Midbrain (tissue), 1 donor: ENCODE data around the gene SNPH.
"Not testable (repeated sequence)": the region's sequence is repeated elsewhere in the genome, so short reads cannot be mapped to it uniquely, and the experiment has no call there.

Experiments
- DNase-seq: peaks from one replicate; lab custom pipeline; 2025; lab: John Stamatoyannopoulos, UW

SNPH gene, protein sequence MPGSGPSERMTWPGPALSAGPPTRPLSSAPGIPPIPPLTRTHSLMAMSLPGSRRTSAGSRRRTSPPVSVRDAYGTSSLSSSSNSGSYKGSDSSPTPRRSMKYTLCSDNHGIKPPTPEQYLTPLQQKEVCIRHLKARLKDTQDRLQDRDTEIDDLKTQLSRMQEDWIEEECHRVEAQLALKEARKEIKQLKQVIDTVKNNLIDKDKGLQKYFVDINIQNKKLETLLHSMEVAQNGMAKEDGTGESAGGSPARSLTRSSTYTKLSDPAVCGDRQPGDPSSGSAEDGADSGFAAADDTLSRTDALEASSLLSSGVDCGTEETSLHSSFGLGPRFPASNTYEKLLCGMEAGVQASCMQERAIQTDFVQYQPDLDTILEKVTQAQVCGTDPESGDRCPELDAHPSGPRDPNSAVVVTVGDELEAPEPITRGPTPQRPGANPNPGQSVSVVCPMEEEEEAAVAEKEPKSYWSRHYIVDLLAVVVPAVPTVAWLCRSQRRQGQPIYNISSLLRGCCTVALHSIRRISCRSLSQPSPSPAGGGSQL

GRCh38 chr20:1266167-1266973 is at the start of gene SNPH:
TSS of gene SNPH (plus strand) at chr20:1266294. CDS start at chr20:1296240, 29,946 bp downstream.
- DNase-seq, result peak; percentile 42

- not testable (repeated sequence) for DNase-seq
These were observed 49.3 kb upstream of the SNPH start for GRCh38 chr20:1216527-1217427.

DNA sequence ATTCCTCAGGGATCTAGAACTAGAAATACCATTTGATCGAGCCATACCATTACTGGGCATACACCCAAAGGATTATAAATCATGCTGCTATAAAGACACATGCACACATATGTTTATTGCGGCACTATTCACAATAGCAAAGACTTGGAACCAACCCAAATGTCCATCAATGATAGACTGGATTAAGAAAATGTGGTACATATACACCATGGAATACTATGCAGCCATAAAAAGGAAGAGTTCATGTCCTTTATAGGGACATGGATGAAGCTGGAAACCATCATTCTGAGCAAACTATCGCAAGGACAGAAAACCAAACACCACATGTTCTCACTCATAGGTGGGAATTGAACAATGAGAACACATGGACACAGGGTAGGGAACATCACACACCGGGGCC is 43.3 kb upstream of the SNPH start:
- DNase-seq, result not testable (repeated sequence)

DNA sequence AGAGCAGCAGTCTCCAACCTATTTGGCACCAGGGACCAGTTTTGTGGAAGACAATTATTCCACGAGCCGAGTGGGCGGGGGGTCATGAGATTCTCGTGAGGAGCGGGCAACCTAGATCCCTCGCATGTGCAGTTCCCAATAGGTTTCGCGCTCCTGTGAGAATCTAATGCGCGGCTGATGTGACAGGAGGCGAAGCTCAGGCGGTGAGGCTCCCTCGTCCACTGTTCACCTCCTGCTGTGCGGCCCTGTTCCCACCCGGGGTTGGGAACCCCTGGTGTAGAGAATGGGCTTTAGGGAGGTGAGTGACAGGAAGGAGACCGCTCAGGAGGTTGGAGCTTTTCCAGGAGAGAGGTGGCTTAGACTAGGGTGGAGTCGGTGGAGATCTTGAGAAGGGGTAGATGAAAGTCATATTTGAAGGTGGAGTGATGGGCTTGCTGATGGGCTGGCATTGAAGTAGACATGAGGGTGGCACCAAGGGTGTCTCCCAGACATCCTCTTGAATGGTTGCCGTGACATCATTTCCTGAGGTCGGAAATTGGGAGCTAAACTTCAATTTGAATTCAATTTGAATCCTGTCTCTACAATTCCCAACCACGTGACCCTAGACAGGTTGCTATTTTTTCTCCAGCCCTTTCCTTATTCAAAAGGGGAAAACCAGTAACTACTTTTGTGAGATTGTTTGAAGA is 41.7 kb upstream of the SNPH start:
- DNase-seq, result no peak

DNA sequence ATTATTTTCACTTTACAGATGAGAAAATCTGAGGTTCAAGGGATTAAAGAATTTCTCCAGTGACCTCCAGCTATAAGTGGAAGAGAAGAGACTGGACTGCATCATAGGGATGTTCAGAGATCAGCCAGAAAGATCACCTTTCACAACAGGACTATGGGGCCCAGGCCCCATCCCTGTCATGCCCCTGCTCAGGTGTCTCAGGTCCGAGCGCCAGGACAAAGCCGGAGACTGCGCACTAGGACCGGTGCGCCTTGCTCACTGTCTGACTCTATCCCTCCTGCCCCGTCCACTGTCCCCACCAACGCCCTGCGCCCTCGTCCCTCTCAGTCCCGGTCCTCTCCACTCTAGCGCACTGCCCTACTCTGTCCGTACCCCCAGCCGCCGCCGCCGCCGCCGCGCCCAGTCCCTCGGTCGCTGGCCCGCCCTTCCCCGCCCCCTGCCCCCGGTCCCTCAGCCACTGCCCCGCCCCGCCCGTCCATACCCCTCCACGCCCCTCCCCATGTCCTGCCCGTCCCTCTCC is 40.8 kb upstream of the SNPH start:
- no peak for DNase-seq

DNA sequence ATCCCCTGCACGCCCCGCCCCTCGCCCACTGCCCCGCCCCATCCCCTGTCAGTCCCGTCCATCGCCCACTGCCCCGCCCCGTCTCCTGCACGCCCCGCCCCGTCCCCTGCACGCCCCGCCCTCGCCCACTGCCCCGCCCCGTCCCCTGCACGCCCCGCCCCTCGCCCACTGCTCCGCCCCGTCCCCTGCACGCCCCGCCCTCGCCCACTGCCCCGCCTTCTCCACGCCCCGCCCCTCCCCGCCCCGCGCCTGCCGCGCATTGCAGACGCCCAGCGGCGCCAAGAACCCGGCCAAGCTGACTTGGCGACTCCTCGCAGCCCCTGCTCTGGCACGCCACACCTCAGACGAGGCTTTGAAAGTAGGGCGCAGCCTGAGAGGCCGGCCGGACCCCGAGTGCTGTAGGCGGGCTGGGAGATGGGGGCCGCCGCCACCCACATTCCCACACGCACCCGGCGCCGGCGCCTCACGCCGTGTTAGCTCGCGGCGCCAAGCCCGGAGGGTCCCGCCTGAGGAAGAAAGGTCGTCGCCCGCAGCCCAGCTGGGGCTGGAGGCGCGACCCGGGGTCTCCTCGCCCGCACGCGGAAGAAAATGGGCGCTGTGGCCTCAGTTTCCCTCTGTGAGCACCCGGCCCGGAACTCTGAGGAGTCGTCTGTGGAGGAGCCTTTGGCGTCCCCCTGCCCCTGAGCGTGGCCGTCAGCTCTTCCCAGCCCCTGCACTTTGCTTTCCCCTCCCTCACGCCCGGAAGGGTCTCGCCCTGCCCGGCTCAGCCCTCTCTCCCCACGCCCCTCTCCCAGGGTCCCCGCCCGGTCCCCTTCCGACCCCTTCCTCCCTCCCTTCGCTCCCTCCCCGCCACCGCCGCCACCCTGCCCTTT is 40.1 kb upstream of the SNPH start, which contains the start of gene RAD21L1:
RAD21L1 (plus strand) TSS at position 262 of the 872 bp plus-strand sequence. CDS start 2,410 bp downstream, outside the sequence.
- peak; percentile 64 for DNase-seq

- no peak for DNase-seq
These were observed 36.6 kb upstream of the SNPH start for GRCh38 chr20:1229541-1229940.

- DNase-seq, result no peak
These were observed 33.6 kb upstream of the SNPH start for GRCh38 chr20:1232286-1233111.

GRCh38 chr20:1240549-1240948 is 25.5 kb upstream of the SNPH start:
- DNase-seq, result no peak

GRCh38 chr20:1241456-1241855 is 24.6 kb upstream of the SNPH start:
- no peak for DNase-seq

DNA sequence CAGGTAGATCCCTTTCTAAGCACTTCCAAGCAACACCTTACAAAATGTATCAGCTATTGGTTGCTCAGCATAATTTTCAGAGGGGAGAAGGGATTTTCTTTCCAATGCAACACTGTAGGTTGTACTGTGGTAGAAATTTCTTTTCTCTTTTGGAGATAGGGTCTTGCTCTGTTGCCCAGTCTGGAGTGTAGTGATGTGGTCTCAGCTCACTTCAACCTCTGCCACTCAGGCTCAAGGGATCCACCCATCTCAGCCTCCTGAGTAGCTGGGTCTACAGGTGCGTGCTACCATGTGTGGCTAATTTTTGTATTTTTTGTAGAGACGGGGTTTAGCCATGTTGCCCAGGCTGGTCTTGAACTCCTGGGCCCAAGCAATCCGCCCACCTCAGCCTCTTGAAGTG is 24.0 kb upstream of the SNPH start:
- DNase-seq, result no peak

DNA sequence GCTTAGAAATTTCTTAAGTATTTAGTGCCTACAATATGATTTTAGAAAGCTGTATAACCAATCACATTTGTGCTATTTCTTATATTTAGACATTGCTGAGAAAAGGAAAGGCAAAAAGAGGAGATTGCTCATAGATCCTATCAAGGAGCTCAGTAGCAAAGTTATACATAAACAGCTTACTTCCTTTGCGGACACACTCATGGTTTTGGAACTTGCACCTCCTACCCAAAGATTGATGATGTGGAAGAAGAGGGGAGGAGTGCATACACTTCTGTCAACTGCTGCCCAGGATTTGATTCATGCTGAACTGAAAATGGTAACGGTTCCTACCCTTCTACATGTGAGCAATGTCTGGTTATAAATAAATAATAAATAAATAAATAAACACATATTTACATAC is 23.6 kb upstream of the SNPH start:
- no peak for DNase-seq

DNA sequence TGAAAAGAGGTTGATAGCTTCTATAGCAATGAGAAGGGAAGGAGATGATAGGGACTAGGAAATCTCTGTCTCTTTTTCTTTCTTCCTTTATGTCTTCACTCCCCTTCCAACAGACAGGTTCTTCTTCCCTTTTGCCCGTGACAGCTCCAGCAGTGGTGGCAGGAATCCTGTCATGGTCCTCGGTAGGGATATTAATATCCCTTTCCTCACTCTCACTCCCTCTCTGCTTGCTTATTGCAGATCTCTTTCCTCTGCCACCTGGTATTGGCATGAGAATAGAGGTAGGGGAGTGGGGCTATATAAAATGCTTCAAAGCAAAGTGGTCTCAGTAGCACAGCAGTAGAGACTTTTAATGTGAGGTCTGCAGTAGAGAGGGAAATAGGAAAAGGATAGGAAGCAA is 20.5 kb upstream of the SNPH start:
- no peak for DNase-seq

DNA sequence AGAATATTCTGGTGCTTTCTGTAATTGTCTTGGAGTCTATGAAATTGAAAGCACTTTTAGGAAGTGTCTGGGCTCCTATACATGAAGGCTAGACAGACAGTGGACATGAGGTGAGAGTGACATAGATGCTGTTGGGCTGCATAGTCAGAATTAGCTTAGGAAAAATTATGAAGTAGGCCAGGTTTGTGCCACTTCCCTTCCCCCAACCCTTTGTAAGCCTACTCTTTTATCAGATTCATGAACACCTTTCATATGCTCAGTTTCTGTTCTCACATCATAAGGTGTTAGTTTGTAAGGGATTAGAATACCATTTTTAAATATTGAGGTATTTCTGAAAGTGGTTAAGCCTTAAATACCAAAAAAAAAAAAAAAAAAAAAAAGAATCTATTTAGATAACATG is 18.4 kb upstream of the SNPH start:
- no peak for DNase-seq

GRCh38 chr20:1250282-1250681 is 15.8 kb upstream of the SNPH start:
- not testable (repeated sequence) for DNase-seq

- no peak for DNase-seq
These were observed 13.7 kb upstream of the SNPH start for GRCh38 chr20:1252416-1252815.

DNA sequence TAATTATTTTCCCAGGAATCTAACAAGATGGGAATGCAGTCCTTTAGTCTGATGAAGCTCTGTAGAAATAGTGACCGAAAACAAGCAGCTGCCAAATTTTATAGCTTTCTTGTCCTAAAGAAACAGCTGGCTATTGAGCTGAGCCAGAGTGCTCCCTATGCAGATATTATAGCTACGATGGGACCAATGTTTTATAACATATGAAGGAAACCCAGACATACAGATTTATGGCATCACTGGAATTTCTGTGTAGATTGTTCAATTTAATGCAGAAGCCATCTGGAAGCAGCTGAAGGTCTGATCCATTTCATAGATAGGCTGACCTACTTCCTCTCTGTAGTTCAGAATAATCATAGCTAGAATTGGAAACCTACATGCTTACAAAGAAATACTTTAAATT is 11.8 kb upstream of the SNPH start:
- DNase-seq, result no peak

DNA sequence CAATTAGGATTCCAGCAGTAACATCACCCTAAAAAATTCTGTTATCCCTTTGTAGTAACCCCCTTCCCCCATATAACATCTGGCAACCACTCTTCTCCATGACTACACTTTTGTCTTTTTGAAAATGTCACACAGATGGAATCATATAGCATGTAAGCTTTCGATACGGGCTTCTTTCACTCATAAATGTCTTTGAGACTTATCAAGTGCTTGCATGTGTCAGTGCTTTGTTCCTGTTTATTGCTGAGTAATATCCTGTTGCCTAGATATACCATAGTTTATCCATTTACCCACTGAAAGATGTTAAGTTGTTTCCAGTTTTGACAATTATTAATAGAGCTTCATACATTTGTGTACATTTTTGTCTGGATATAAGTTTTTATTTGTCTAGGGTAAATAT is 10.4 kb upstream of the SNPH start:
- no peak for DNase-seq

GRCh38 chr20:1263853-1264252 is 2.2 kb upstream of the SNPH start:
- no peak for DNase-seq
